ENCODE results near the gene MRPL20.

DNA sequence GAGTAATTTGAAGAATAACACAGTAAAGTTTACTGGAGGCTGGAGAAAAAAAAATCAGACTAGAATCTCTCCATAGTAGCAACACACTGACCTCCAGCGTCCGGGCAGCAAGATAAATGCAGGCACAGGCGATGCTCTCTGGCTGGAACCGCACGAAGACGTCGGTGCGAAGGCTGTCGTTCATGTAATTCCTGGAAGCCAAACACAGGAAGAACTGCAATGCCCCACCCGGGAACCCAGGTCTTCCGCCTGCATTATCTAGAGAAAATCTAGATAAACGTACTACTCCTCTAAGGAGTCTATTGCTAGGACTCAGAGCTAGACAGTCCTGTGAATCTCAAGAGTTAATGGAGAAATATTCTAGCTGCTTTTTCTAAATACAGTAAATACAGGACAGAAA is 16.4 kb downstream of the MRPL20 start:
- TF ChIP-seq, protein P1, sequence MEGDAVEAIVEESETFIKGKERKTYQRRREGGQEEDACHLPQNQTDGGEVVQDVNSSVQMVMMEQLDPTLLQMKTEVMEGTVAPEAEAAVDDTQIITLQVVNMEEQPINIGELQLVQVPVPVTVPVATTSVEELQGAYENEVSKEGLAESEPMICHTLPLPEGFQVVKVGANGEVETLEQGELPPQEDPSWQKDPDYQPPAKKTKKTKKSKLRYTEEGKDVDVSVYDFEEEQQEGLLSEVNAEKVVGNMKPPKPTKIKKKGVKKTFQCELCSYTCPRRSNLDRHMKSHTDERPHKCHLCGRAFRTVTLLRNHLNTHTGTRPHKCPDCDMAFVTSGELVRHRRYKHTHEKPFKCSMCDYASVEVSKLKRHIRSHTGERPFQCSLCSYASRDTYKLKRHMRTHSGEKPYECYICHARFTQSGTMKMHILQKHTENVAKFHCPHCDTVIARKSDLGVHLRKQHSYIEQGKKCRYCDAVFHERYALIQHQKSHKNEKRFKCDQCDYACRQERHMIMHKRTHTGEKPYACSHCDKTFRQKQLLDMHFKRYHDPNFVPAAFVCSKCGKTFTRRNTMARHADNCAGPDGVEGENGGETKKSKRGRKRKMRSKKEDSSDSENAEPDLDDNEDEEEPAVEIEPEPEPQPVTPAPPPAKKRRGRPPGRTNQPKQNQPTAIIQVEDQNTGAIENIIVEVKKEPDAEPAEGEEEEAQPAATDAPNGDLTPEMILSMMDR (IDR thresholded peaks at IDR 0.05 in 8 of 11, conservative IDR thresholded peaks at IDR 0.05 in 3 of 11), result no peak
- TF ChIP-seq POLR2A (IDR thresholded peaks at IDR 0.05) (no peak), POLR2AphosphoS5 (IDR thresholded peaks at IDR 0.05) (no peak)

Measured in spleen (tissue), 7 donors.